HPDE6-E6E7 (cell line): ENCODE results near the gene SLC39A11.

ENCODE experiments used
- DNase-seq: peaks from one replicate; pipeline ENCODE4 v3.0.0; 2011; ENCODE audit warnings: missing footprints; ENCODE audit errors: extremely low spot score

SLC39A11 gene

DNA sequence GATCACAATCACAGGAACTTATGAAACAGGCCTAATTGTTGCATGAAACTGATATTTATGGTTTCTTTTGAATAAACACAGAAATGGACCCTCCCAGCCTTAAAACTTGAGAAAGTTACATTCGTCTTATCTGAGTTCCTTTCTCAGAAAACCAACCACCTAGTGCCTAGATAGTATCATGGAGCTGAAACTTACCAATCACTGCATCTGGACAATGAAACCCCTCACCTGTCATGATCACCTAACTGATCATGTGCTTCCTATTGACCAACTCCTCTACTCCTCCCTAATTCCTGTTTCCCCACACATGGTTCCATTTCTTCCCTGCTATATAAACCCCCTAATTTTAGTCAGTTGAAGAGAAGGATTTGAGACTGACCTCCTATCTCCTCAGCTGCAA, 216.1 kb downstream of the SLC39A11 start:
- DNase-seq, result no peak

DNA sequence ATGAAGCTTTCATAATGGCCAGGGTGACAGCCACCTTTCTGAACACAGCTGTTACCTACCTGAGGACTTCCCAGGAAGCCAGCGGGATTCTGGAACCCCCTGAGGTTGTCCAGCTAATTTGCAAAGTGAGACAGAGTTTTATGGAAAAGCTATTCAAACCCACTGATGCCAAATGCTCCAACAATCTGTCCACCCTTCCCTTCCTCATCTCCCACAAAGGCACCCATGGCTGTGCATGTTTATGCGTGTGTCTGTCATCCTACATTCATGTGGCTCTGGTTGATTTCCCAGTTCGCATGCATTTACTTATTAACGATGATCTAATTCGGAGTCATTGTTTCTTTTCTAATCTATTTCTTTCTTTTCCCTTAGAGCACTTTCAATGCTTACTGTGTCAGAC, 217.1 kb downstream of the SLC39A11 start:
- DNase-seq, result no peak

DNA sequence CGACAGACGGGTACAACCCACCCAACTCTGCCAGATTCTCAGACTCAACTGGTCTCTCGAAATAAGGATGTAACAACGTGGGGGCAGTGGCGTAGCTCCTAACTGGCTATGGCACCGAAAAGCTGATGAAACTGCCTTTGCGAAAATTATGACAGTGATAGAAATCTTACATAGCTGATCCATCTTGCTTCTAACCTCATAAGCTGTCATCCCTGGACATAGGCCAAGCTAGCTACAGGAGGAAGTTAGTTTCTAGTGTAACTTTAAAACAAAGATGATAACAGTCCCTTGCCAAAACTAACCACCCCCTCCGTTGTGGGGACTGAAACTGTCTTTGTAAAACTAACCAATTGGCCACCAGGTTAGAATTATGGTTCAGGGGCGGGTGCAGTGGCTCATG, 220.1 kb downstream of the SLC39A11 start:
- no peak for DNase-seq

DNA sequence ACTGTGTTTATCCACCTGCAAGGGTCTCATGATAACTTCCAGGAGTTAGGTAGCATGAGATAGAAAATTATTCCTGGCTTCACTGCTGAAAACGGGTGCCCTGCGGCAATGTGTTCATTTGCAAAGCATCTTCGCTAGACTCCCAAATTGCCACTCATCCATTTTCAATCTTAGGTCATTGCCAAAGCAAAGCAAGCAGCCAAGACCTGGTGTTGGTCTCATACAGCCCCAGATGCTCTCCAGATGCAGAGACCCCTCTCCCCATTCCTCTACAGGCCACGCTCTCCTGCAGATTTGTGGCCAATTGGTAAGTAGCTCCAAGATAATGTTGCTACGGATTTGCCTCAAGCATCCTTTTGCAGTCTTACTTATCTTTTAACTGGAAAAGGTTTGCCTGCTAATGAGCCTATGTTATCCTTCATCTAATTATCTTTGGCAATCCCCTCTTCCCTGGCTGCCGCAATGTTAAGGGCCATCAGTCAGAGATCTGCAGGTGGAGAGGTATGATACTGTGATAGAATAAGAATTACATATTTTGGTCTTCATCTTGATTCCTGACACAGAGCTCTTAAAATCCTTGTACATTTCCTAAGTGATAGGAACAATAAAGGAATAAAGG, 222.0 kb downstream of the SLC39A11 start:
- no peak for DNase-seq

DNA sequence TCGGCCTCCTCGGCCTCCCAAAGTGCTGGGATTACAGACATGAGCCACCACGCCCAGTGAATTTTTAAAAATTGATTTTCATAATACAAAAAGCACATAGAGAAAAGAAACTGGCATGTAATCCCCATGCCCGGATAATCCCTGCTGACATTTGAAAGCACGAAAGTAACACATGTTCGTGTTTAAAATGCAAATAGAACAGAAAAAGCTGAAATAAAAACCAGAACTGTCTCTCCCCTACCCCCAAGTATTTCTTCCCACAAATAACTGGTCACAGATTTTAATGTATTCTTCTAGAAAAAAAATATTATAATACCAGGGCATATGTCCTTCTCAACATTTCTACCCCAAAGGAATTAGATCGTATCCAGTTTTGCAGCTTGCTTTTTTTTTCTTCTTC, 222.9 kb downstream of the SLC39A11 start:
- DNase-seq, result no peak

DNA sequence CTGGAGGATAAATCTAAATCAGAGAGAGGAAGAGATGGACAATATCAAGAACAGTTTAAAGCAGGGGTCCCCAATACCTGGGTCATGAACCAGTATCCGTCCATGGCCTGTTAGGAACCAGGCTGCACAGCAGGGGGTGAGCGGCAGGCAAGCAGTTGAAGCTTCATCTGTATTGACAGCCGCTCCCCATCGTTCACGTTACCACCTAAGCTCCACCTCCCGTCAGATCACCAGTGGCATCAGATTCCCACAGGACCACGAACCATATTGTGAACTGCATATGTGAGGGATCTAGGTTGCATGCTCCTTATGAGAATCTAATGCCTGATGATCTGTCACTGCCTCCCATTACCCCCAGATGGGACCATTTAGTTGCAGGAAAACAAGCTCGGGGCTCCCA, 226.5 kb downstream of the SLC39A11 start:
- DNase-seq, result no peak

DNA sequence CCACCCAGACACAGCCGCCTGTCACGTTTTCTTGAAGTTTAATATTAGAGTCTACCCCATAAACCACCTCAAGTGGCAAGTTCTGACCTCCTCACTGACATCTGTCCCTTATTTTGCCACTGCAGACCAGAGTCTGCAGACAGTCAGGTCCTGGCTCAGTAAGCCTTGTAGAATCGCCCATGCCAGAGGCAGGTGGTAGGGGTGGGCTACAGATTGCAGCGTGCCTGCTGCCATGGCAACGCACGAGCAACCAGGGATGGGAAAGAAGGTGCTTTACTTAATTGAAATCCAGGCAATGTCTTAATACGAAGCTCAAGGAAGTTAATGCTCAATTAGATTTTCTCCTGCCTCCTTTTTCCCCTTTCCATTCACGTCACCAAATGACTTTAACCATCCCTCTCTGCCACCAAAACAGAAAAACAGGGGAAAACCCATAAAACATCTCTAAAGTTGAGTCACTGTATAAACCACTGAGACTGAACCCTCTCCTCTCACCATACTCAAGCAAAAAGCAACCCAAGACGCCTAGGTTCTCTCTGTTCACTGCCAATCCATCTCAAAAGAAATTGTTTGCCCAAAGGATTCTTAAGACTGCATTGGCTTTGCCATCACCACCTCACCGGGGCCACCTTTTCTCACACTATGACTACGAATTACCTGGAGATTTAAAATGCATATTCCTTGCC, 228.8 kb downstream of the SLC39A11 start:
- no peak for DNase-seq

DNA sequence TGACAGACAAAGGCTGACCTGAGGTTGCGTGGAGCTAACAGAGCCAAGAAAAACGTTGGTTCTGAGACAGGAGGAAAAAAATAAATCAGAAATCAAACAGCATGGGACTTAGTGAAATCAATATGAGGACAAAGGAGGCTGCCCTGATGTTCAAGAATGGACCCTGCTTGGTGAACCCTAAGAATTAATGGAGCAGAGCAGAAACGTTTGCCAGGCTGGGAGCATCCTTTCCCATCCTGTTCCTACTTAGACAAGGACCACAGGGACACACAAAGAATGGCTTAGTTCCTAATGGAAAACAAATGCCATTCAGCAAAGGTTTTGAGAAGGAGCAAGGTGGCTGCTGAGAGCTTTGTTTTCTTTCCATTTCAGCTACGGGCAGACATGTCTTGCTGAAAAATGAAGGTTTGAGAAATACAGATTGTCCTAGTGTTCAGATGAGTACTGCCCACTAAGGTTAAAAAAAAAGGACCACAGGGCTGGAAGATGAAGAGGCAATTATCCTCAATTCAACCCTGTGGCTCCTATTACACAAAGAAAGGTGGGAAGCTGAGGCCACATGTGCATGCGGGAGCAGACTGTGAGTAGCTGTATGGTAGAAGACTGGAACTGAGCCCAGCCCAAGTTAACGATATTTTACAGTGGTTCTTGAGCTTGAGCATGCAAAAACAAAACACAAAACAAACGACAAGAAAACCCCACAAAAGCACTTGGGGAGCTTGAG, 230.1 kb downstream of the SLC39A11 start:
- DNase-seq, result no peak

DNA sequence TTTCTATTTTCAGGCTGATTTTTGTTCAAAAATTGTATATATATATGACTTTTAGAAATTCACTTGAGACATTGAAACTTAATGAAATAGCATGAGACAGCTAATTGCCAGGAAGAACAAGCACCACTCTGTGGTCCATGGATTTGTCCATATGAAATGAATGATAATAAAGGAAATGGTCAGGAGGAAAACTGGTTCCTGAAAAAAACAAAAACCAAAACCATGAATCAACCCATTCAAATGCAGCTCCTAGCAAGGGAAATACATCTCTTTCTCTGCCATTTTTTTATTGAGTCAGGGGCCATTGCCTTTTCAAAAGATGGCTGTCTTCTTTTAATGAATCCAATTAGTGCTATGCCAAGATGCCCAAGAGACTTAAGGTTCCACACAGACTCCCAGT, 230.7 kb downstream of the SLC39A11 start:
- no peak for DNase-seq

DNA sequence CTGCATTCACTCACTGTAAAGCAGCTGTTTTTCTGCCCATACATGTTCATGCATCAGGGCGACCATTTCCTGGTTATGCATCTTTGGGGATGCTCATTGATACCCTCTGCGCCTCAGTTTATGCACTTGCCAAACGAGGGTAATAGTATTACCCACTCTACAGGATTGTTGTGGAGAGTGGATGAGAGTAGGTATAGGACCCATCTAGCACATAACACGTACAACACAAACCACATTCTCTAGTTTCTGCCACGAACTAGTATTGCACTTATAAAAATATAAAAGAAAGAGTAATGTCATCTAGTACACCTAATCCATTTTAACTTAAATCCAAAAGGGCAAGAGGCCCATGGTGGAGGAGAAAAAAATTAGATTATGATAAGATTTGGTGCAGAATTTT, 231.7 kb downstream of the SLC39A11 start:
- DNase-seq, result no peak

DNA sequence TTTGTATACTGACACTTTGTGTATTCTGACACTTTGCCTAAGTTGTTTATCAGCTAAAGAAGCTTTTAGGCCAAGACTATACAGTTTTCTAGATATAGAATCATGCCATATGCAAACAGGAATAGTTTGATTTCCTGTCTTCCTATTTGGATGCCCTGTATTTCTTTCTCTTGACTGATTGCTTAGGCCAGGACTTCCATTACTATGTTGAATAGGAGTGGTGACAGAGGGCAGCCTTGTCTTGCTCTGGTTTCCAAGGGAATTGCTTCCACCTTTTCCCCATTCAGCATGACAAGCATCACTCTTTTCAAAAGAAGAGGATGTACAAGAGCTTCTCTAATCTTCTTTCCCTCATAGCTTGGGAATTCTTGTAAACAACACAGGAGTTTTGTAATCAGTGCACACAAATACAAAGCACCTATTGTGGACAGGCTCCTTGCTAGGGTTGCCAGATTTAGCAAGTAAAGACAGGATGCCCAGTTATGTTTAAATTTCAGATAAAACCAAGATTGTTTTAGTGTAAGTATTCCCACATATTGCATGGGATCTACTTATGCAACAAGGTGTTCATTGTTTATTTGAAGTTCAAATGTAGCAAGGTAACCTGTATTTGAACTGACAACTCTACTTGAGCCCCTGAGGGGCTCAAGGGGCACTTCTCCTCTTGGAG, 233.5 kb downstream of the SLC39A11 start:
- DNase-seq, result no peak

DNA sequence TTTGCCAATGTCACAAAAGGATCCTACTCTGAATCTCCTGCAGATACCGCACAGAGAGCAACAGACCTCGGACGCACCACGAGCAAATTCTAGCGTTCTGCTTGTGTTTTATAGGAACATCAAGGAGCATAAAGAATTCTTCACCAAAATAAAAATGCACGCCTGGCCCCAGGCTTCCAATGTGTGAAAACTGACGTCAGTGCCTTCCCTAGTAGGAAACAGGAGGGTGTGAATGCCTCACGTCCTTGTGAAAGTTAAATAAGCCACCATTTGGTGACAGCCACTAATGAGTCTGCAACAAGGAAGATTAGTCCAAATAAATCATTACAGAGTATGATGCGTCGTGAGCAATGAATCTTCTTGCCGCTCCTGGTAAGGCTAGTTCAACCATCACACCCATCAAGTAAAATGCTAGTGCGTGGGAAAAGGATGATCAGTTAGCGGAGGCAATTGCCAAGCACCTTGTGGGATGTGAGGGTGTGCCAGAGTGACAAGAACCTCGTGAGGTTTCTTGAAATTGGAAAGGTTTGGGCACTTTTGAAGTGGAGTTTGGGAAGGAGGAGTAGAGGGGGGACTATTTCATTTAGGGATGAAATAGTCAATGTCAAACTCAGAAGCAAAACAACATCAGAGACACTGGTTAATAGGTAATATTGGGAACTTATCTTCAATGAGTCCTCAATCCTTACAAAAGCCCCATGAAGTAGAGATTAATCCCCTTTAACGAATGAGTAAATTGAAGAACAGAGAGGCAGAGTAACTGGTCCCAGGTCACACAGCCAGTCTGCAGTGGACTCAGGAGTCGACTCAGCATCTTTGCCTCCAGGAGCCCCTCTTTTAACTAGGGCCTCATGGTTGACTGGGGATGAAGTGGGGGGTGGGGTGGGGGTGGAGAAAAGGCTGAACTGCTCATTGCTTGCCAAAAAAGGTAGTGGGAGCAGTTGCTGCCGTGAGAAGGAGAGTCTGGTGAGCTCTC, 238.8 kb downstream of the SLC39A11 start:
- DNase-seq, result no peak

DNA sequence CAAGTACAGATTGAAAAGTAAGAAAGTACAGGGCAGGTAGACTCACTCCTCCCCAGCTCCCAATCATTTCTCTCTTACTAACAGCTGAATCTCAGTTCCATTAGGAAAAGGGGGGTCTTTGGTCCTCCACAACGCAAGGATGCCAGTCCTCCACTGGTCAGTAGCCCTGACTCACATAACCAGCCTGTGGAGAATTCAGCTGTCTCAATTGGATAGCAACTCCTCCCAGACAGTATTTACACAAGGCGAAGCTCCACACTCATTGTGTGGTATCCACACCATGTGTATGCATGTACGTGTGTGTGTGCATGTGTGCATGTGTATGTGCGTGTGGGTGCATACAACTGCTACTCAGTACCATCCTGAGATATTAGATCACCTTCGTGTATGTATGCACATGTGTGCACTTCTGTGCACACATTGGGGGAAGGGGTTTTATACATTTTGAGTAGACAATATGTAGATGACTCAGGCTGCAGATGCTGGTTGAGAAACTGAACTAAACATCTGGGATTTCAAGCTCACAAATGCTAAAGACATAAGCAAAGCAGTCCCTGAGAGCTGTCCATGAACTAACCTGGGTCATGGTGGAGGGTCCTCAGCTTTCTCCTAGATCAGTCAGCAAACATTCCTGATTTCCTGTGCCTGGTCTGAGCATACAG, 240.1 kb downstream of the SLC39A11 start:
- DNase-seq, result no peak

DNA sequence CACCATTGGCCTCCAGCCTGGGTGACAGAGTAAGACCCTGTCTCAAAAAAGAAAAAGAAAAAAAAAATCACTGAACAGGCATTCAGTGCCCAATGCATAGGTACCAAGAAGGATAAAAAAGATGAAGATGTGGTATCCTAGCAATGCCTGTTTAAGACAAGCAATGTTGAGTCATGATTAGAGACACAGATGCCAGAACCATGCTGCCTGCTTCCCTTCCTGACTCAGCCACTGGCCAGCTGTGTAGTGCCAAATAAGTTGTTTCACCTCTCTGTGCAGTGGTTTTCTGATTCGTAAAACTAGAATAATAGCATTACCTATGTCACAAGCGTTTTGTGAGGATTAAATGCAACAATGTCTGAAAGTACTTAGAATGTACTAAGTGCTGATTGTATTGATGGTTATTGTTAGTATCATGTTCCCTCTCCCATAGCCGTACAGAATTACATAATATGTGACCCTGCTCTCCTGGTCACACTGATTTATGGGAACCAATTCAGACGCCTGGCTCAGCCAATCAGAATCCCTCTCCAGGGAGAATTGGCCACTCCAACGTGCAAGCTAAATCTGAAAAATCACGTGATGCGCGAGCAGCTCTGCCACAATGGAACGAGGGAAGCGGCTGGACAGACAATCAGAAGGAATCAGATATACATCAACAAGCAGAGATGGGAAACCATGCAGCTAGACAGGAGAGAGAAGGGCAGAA, 241.9 kb downstream of the SLC39A11 start:
- no peak for DNase-seq

DNA sequence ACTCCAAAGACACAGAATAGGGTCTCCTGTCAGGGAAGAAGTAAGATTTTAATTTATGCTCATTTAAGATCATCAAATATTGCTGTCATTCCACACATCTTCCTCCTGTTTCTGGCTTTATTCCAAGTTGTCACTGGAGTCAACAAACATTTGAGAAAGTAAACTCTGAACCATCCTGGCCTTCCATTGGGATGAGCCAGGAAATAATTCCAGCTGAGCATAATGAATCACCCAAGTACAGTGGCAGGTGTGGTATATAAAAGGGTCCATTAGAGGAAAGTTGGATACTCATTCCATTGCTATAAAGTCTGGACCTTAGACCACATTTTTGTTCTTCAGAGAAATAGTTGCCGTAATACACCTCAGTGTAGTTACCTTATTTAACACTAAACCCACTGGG, 246.1 kb downstream of the SLC39A11 start:
- no peak for DNase-seq

DNA sequence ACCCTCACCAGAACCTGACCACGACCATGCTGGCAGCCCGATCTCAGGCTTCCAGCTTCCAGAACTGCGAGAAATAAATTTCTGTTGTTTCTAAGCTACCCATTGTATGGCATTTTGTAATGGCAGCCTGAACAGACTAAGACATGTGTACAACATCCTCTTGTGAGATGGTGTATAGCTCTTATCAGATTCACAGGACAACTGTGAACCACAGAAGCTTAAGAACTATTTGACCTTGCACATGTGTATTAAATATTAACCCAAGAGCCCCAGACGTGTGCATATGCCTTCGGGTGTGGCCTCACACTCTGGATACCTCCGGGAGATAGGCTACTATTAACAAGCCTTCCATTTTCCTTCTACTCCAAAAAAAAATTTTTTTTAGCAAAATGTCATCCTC, 248.9 kb downstream of the SLC39A11 start:
- no peak for DNase-seq

DNA sequence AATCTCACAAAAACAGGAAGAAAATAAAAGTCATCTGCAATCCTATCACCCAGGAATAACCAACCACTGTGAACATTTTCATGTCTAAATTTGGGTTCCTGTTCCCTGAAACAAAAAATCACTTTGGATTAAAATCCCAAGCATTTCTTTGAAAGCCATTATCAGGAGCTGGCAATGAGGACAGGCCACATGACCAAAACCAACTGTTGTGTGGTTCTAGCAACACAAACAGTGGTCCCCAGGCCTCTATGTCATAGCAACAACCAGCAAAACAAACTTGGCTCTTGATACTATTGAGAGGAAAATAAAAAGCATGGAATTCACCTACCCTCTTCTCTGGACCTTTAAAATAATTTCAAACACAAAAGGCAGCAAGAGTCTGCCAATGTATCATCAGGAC, 252.5 kb downstream of the SLC39A11 start:
- no peak for DNase-seq

DNA sequence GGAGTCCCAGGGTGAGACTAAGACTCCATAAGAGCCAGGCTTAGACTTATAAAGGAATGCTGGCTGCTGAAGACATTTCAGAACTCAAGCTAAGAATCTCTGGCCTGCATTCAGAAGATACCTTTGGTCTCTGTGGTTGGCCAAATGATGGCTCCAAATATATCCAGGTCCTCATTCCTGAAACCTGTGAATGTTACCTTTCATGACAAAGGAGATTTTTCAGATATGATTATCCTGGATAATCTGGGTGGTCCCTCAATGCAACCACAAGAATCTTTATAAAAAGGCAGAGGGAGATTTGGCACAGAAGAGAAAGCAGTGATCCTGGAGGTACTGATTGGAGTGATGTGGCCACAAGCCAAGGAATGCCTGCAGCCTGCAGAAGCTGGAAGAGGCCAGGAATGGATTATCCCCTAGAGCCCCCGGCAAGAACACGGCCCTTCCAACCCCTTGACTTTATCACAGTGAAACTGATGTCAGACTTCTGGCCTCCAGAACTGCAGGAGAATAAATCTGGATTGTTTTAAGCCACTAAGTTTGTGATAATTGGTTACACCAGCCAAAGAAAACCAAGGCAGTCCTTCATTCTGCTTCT, 253.3 kb downstream of the SLC39A11 start:
- DNase-seq, result no peak

DNA sequence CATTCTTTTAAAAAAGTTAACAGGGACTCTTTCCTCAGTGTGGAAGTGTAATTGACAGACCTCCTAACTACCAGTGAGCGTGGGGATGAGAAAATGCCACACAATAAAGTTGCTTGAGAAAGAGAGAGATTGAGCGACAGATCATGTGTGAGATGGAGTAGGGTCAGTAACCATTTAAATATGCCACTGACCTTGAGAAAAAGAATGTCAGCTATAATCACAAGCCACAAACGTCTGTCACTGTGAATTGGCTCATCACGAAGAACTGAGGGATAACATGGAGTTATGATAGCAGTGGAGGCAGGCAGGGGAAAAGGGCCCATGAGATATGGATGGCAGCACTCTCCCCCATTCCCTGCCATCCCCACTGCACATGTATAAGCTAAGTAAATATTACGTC, 253.9 kb downstream of the SLC39A11 start:
- no peak for DNase-seq

DNA sequence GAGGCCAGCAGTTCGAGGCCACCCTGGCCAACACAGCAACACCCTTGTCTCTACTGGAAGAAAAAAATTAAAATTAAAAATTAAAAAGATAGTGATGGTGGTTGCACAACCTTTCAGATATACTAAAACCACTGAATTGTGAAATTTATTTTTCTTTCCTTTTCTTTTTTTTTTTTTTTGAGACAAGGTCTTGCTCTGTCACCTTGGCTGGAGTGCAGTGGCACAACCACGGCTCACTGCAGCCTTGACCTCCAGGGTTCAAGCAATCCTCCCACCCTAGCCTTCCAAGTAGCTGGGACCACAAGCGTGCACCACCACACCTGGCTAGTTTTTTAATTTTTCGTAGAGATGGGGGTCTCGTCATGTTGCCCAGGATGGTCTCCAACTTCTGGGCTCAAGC, 254.4 kb downstream of the SLC39A11 start:
- DNase-seq, result no peak
